ENCODE results near the gene RELL1. TPM values are rescaled to one million over a fixed set of nuclear protein-coding genes. Genes with fewer than 3 reads are reported as not detected.

RELL1 gene
- polyA plus RNA-seq, 1 of the 3 experiments (the other 2 are of a cell fraction), result 4.5 TPM

DNA sequence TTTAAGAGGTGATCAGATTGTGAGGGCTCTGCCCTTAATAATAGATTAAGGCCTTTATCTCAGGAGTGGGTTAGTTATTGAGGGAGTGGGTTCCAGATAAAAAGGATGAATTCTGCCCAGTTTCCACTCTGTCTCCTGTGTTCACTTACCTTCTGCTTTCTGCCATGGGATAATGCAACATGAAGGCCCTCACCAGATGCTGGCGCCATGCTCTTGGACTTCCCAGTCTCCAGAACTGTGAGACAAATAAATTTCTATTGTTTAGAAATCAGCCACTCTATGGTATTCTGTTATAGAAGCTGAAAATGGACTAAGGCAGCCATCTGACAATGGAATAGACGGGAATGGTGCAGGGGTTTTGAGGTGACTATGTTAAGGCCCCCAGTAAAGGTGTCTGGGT lies 6.9 kb upstream of the RELL1 start:
- Histone ChIP-seq H3K4me2 (no peak overlapping the region; the same call in 1 of the 2 replicates), H3K27ac (ENCODE audit: low read depth in 2 of 2, low read length in 1 of 2) (peak overlapping the region in 1 of 2 experiments; percentile 68; a peak in 2 of 4 replicates), H3F3A (replicated peaks; ENCODE audit: insufficient read depth) (peaks cover 10% of the 10 kb centered on the region), H3K4me3 (ENCODE audit: low read depth in 2 of 2, low read length in 1 of 2) (no peak overlapping the region), H3K9me3 (no peaks in the 10 kb centered on the region), H3K9ac (peak overlapping the region; percentile 23; the same call in 1 of the 2 replicates), H3K9me2 (no peaks in the 10 kb centered on the region), H2AFZ (ENCODE audit: low read depth) (no peak overlapping the region), H3K36me3 (replicated peaks in 1 of 2; ENCODE audit: control insufficient read depth in 1 of 2, insufficient read depth in 2 of 2, low read length in 1 of 2) (no peaks in the 10 kb centered on the region), H3K4me1 (ENCODE audit: control insufficient read depth in 1 of 2, insufficient read depth in 2 of 2, low read depth in 1 of 2, low read length in 1 of 2) (0 out of 4 replicates have a peak, but pooled peaks cover 0 to 6% of the 10 kb centered on the region in 2 experiments), H3K79me2 (ENCODE audit: insufficient read depth) (no peaks in the 10 kb centered on the region), H4K20me1 (ENCODE audit: insufficient read depth) (no peaks in the 10 kb centered on the region), H3K27me3 (ENCODE audit: insufficient read depth) (no peaks in the 10 kb centered on the region)
- WGBS (ENCODE audit: low lambda C conversion rate), result 100% methylated on average over 2 of the region's 2 CpGs
- ChIA-PET POLR2A (no interaction called here), CTCF (no interaction called here)
- DNase-seq, result no peak
- TF ChIP-seq, protein P1, sequence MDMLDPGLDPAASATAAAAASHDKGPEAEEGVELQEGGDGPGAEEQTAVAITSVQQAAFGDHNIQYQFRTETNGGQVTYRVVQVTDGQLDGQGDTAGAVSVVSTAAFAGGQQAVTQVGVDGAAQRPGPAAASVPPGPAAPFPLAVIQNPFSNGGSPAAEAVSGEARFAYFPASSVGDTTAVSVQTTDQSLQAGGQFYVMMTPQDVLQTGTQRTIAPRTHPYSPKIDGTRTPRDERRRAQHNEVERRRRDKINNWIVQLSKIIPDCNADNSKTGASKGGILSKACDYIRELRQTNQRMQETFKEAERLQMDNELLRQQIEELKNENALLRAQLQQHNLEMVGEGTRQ (IDR thresholded peaks at IDR 0.05; ENCODE audit: borderline replicate concordance, low read depth, low read length), result no peak
- no peak for TF ChIP-seq TEAD4 (IDR thresholded peaks at IDR 0.05; ENCODE audit: borderline replicate concordance, insufficient read depth)
- no peak for TF ChIP-seq CHD2 (IDR thresholded peaks at IDR 0.05; ENCODE audit: low read length, partially characterized antibody)
- no peak for TF ChIP-seq SIN3A (IDR thresholded peaks at IDR 0.05; ENCODE audit: borderline replicate concordance, low read depth, low read length)
- no peak for TF ChIP-seq YY1 (IDR thresholded peaks at IDR 0.05; ENCODE audit: low read depth)
- no peak for TF ChIP-seq REST (IDR thresholded peaks at IDR 0.05; ENCODE audit: low read depth, low read length)
- TF ChIP-seq NRF1 (IDR thresholded peaks at IDR 0.05; ENCODE audit: low read depth, low read length), result no peak
- no peak for TF ChIP-seq EZH2phosphoT487 (IDR thresholded peaks at IDR 0.05; ENCODE audit: borderline replicate concordance, low read depth)
- TF ChIP-seq SMC3 (IDR thresholded peaks at IDR 0.05; ENCODE audit: low read depth, low read length), result no peak
- TF ChIP-seq FOXM1 (IDR thresholded peaks at IDR 0.05; ENCODE audit: low read depth), result no peak
- no peak for TF ChIP-seq MEF2A (IDR thresholded peaks at IDR 0.05; ENCODE audit: borderline replicate concordance, low read depth)
- no peak for TF ChIP-seq TCF12 (IDR thresholded peaks at IDR 0.05)
- TF ChIP-seq FOSL2 (IDR thresholded peaks at IDR 0.05; ENCODE audit: borderline replicate concordance, low read depth), result no peak
- TF ChIP-seq, protein P2, sequence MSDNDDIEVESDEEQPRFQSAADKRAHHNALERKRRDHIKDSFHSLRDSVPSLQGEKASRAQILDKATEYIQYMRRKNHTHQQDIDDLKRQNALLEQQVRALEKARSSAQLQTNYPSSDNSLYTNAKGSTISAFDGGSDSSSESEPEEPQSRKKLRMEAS (IDR thresholded peaks at IDR 0.05; ENCODE audit: low read depth), result no peak
- no peak for TF ChIP-seq RCOR1 (IDR thresholded peaks at IDR 0.05; ENCODE audit: low read length)
- TF ChIP-seq RFX5 (IDR thresholded peaks at IDR 0.05; ENCODE audit: low read length), result no peak
- TF ChIP-seq, protein P3, sequence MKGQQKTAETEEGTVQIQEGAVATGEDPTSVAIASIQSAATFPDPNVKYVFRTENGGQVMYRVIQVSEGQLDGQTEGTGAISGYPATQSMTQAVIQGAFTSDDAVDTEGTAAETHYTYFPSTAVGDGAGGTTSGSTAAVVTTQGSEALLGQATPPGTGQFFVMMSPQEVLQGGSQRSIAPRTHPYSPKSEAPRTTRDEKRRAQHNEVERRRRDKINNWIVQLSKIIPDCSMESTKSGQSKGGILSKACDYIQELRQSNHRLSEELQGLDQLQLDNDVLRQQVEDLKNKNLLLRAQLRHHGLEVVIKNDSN (IDR thresholded peaks at IDR 0.05; ENCODE audit: borderline replicate concordance, low read depth), result no peak
- no peak for TF ChIP-seq MXI1 (IDR thresholded peaks at IDR 0.05; ENCODE audit: low read depth, low read length)
- TF ChIP-seq RXRA (IDR thresholded peaks at IDR 0.05; ENCODE audit: borderline replicate concordance, low read depth), result no peak
- no peak for TF ChIP-seq FOXJ3 (CRISPR knock-in tag; IDR thresholded peaks at IDR 0.05)
